Measurements from ENCODE around the gene SH3BP2.

DNA sequence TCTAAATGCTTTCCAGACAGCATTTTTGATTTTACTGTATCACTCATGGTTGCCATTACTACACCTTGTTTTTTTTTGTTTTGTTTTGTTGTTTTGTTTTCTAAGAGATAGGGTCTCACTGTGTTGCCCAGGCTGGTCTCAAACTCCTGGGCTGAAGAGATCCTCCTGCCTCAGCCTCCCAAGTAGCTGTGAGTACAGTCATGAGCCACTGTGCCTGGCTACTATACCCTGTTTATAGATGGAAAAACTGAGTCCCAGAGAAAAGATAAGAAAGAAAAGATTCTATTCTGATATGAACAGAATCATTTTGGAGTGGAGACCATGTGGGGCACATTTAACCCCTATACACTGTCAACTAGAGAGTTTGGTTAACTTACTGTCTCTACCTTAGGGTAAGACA lies 70.8 kb downstream of the SH3BP2 start:
- TF ChIP-seq, protein P1, sequence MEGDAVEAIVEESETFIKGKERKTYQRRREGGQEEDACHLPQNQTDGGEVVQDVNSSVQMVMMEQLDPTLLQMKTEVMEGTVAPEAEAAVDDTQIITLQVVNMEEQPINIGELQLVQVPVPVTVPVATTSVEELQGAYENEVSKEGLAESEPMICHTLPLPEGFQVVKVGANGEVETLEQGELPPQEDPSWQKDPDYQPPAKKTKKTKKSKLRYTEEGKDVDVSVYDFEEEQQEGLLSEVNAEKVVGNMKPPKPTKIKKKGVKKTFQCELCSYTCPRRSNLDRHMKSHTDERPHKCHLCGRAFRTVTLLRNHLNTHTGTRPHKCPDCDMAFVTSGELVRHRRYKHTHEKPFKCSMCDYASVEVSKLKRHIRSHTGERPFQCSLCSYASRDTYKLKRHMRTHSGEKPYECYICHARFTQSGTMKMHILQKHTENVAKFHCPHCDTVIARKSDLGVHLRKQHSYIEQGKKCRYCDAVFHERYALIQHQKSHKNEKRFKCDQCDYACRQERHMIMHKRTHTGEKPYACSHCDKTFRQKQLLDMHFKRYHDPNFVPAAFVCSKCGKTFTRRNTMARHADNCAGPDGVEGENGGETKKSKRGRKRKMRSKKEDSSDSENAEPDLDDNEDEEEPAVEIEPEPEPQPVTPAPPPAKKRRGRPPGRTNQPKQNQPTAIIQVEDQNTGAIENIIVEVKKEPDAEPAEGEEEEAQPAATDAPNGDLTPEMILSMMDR (conservative IDR thresholded peaks at IDR 0.05; ENCODE audit: low read length), result no peak
- TF ChIP-seq EZH2phosphoT487 (IDR thresholded peaks at IDR 0.05; ENCODE audit: borderline replicate concordance), result no peak
